ENCODE measurements around the gene PRSS21. TPM values are rescaled to one million over a fixed set of nuclear protein-coding genes. Genes with fewer than 3 reads are reported as not detected.

PRSS21 gene
- total RNA-seq, 2 donors from 2014 or later = 1.1 to 2.6 TPM

- DNase-seq = no peak
- no peak for TF ChIP-seq CTCF (IDR thresholded peaks at IDR 0.05)
- H3K4me3 ChIP-seq = no peak overlapping the region
- intact Hi-C loops (cut with DNase I) = no loop called here
- H3K27me3 ChIP-seq = no peaks in the 10 kb centered on the region
- no peak overlapping the region for H3K27ac ChIP-seq
- H3K9me3 ChIP-seq = no peaks in the 10 kb centered on the region
- H3K9ac ChIP-seq (ENCODE audit: low read depth in 2 of 2, low read length in 2 of 2) = no peak overlapping the region
- H3K4me1 ChIP-seq = no peaks in the 10 kb centered on the region
- no peaks in the 10 kb centered on the region for H3K36me3 ChIP-seq
Measured at GRCh38 chr16:2825906-2826305, 8.9 kb downstream of the PRSS21 start.

- intact Hi-C loops (cut with DNase I) = no loop called here
- no peak overlapping the region for H3K27ac ChIP-seq
- TF ChIP-seq CTCF (IDR thresholded peaks at IDR 0.05) = no peak
- no peaks in the 10 kb centered on the region for H3K36me3 ChIP-seq
- no peak for DNase-seq
- H3K4me1 ChIP-seq = no peaks in the 10 kb centered on the region
- no peak overlapping the region for H3K4me3 ChIP-seq
- no peak overlapping the region for H3K9ac ChIP-seq (ENCODE audit: low read depth in 2 of 2, low read length in 2 of 2)
- no peaks in the 10 kb centered on the region for H3K27me3 ChIP-seq
- no peaks in the 10 kb centered on the region for H3K9me3 ChIP-seq
Measured at GRCh38 chr16:2826591-2827373, 9.7 kb downstream of the PRSS21 start.

GRCh38 chr16:2827374-2827791, 10.3 kb downstream of the PRSS21 start:
- DNase-seq = no peak
- no peaks in the 10 kb centered on the region for H3K27me3 ChIP-seq
- no peak overlapping the region for H3K9ac ChIP-seq (ENCODE audit: low read depth in 2 of 2, low read length in 2 of 2)

GRCh38 chr16:2827831-2828520, 10.9 kb downstream of the PRSS21 start:
- DNase-seq = no peak
- Histone ChIP-seq H3K9ac (ENCODE audit: low read depth in 2 of 2, low read length in 2 of 2) (no peak overlapping the region), H3K4me3 (no peak overlapping the region), H3K27me3 (no peaks in the 10 kb centered on the region), H3K4me1 (no peaks in the 10 kb centered on the region), H3K9me3 (no peaks in the 10 kb centered on the region), H3K27ac (no peak overlapping the region), H3K36me3 (no peaks in the 10 kb centered on the region)
- intact Hi-C loops (cut with DNase I) = loop anchor here (2.0 kb wide), 1 partner anchor 19 kb away; no protein-coding TSS in a partner anchor
- no peak for TF ChIP-seq CTCF (IDR thresholded peaks at IDR 0.05)

More at GRCh38 chr16:2827374-2827791, 10.3 kb downstream of the PRSS21 start:
- no peaks in the 10 kb centered on the region for H3K9me3 ChIP-seq
- H3K27ac ChIP-seq = no peak overlapping the region
- H3K4me1 ChIP-seq = no peaks in the 10 kb centered on the region
- H3K36me3 ChIP-seq = no peaks in the 10 kb centered on the region
- H3K4me3 ChIP-seq = no peak overlapping the region
- intact Hi-C loops (cut with DNase I) = no loop called here
- TF ChIP-seq CTCF (IDR thresholded peaks at IDR 0.05) = no peak

GRCh38 chr16:2828521-2828840, 11.4 kb downstream of the PRSS21 start:
- H3K27me3 ChIP-seq = no peaks in the 10 kb centered on the region
- H3K36me3 ChIP-seq = no peaks in the 10 kb centered on the region
- no peak for DNase-seq
- H3K9ac ChIP-seq (ENCODE audit: low read depth in 2 of 2, low read length in 2 of 2) = no peak overlapping the region
- intact Hi-C loops (cut with DNase I) = loop anchor here (2.0 kb wide), 1 partner anchor 20 kb away; no protein-coding TSS in a partner anchor
- no peak overlapping the region for H3K4me3 ChIP-seq
- H3K9me3 ChIP-seq = no peaks in the 10 kb centered on the region
- no peaks in the 10 kb centered on the region for H3K4me1 ChIP-seq
- H3K27ac ChIP-seq = no peak overlapping the region
- no peak for TF ChIP-seq CTCF (IDR thresholded peaks at IDR 0.05)

All from colonic mucosa (tissue), 4 donors.